ENCODE results near the gene AFF2.

The AFF2 gene

GRCh38 chrX:148500423-148501385, at the start of gene AFF2:
TSS of gene AFF2 (plus strand) at chrX:148500617. CDS start at chrX:148501098, 481 bp downstream.
- DNase-seq (ENCODE audit: extremely low spot score), result peak; percentile 47
- ChIA-PET POLR2A (no interaction called here), CTCF (no interaction called here)
- no peak for TF ChIP-seq FOXM1 (IDR thresholded peaks at IDR 0.05; ENCODE audit: borderline replicate concordance)
- TF ChIP-seq SUZ12 (IDR thresholded peaks at IDR 0.05), result no peak
- TF ChIP-seq BHLHE40 (IDR thresholded peaks at IDR 0.05; ENCODE audit: borderline replicate concordance), result no peak
- TF ChIP-seq LEF1 (IDR thresholded peaks at IDR 0.05; ENCODE audit: borderline replicate concordance), result no peak
- no peak for TF ChIP-seq SP1 (IDR thresholded peaks at IDR 0.05)
- TF ChIP-seq ZNF384 (IDR thresholded peaks at IDR 0.05), result no peak
- no peak for TF ChIP-seq PKNOX1 (IDR thresholded peaks at IDR 0.05)
- TF ChIP-seq L3MBTL2 (conservative IDR thresholded peaks at IDR 0.05), result no peak
- TF ChIP-seq ELF4 (IDR thresholded peaks at IDR 0.05), result no peak
- no peak for TF ChIP-seq CTBP1 (IDR thresholded peaks at IDR 0.05; ENCODE audit: borderline replicate concordance)
- no peak for TF ChIP-seq FOXK2 (IDR thresholded peaks at IDR 0.05)
- no peak for TF ChIP-seq HDGF (IDR thresholded peaks at IDR 0.05; ENCODE audit: borderline replicate concordance)
- no peak for TF ChIP-seq ARNT (IDR thresholded peaks at IDR 0.05)
- no peak for TF ChIP-seq NFRKB (IDR thresholded peaks at IDR 0.05)
- TF ChIP-seq FOXA1 (IDR thresholded peaks at IDR 0.05), result no peak
- TF ChIP-seq TARDBP (IDR thresholded peaks at IDR 0.05), result no peak

DNA sequence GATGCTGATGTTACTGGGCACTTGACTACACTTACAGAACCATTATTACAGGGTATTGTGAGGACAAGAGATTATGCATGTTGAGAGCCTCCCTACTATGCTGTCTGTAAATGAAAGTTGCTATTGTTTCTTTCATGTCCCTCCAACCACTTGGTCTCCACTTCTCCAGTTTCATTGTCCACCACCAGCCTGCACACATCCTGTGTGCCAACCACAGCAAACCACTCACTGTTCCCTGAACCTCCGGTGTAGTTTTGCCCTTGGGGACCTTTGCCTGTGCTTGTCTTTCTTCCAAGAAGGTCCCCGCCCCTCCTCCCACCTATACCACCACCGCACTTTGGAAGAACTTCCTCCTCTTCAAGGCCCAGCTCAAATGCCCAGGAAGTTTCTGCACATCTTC, 43.1 kb upstream of the AFF2 start:
- ChIA-PET POLR2A (no interaction called here), CTCF (no interaction called here)
- no peak for TF ChIP-seq ARNT (IDR thresholded peaks at IDR 0.05)
- TF ChIP-seq NFRKB (IDR thresholded peaks at IDR 0.05), result no peak
- no peak for TF ChIP-seq FOXM1 (IDR thresholded peaks at IDR 0.05; ENCODE audit: borderline replicate concordance)
- no peak for TF ChIP-seq CTBP1 (IDR thresholded peaks at IDR 0.05; ENCODE audit: borderline replicate concordance)
- TF ChIP-seq TARDBP (IDR thresholded peaks at IDR 0.05), result no peak
- no peak for TF ChIP-seq FOXA1 (IDR thresholded peaks at IDR 0.05)
- no peak for TF ChIP-seq ELF4 (IDR thresholded peaks at IDR 0.05)
- no peak for DNase-seq (ENCODE audit: extremely low spot score)

GRCh38 chrX:148459343-148459742, 41.1 kb upstream of the AFF2 start:
- TF ChIP-seq FOXA1 (IDR thresholded peaks at IDR 0.05) (no peak), ARNT (IDR thresholded peaks at IDR 0.05) (no peak), SUZ12 (IDR thresholded peaks at IDR 0.05) (no peak), L3MBTL2 (conservative IDR thresholded peaks at IDR 0.05) (no peak), TARDBP (IDR thresholded peaks at IDR 0.05) (no peak), SP1 (IDR thresholded peaks at IDR 0.05) (no peak), BHLHE40 (IDR thresholded peaks at IDR 0.05; ENCODE audit: borderline replicate concordance) (no peak), FOXM1 (IDR thresholded peaks at IDR 0.05; ENCODE audit: borderline replicate concordance) (no peak), NFRKB (IDR thresholded peaks at IDR 0.05) (no peak), FOXK2 (IDR thresholded peaks at IDR 0.05) (no peak), ELF4 (IDR thresholded peaks at IDR 0.05) (no peak)
- no peak for DNase-seq (ENCODE audit: extremely low spot score)
- POLR2A ChIA-PET, result no interaction called here
- CTCF ChIA-PET, result no interaction called here

GRCh38 chrX:148466292-148466691, 34.1 kb upstream of the AFF2 start:
- TF ChIP-seq CTBP1 (IDR thresholded peaks at IDR 0.05; ENCODE audit: borderline replicate concordance), result no peak
- no peak for TF ChIP-seq LEF1 (IDR thresholded peaks at IDR 0.05; ENCODE audit: borderline replicate concordance)
- no peak for TF ChIP-seq BHLHE40 (IDR thresholded peaks at IDR 0.05; ENCODE audit: borderline replicate concordance)
- TF ChIP-seq TARDBP (IDR thresholded peaks at IDR 0.05), result no peak
- TF ChIP-seq HDGF (IDR thresholded peaks at IDR 0.05; ENCODE audit: borderline replicate concordance), result no peak
- no peak for TF ChIP-seq ELF4 (IDR thresholded peaks at IDR 0.05)
- TF ChIP-seq NFRKB (IDR thresholded peaks at IDR 0.05), result no peak
- TF ChIP-seq L3MBTL2 (conservative IDR thresholded peaks at IDR 0.05), result no peak
- TF ChIP-seq FOXM1 (IDR thresholded peaks at IDR 0.05; ENCODE audit: borderline replicate concordance), result no peak
- no peak for TF ChIP-seq ZNF384 (IDR thresholded peaks at IDR 0.05)
- TF ChIP-seq PKNOX1 (IDR thresholded peaks at IDR 0.05), result no peak
- TF ChIP-seq FOXA1 (IDR thresholded peaks at IDR 0.05), result no peak
- no peak for TF ChIP-seq SP1 (IDR thresholded peaks at IDR 0.05)
- TF ChIP-seq SUZ12 (IDR thresholded peaks at IDR 0.05), result no peak
- no peak for TF ChIP-seq FOXK2 (IDR thresholded peaks at IDR 0.05)
- no peak for TF ChIP-seq ARNT (IDR thresholded peaks at IDR 0.05)
- ChIA-PET CTCF (no interaction called here), POLR2A (no interaction called here)
- DNase-seq (ENCODE audit: extremely low spot score), result no peak

DNA sequence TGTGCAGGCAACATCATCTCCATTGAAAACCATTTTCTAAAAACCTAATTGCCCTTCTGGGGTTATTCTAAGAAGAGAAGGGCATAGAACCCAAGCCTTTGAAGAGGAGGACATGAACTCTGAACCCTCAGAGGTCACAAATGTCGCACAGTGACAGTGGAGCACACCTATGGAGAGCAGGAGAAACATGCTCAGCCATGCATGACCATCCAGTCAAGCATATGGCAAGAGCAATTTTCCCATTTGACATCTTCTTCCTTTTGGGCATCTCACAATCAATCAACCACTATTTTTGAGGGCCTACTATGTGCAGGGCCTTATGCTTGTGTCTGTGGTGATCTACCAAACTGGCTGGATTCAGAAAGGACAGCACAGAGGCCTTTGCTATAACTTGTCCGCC, 30.1 kb upstream of the AFF2 start:
- no peak for TF ChIP-seq LEF1 (IDR thresholded peaks at IDR 0.05; ENCODE audit: borderline replicate concordance)
- no peak for TF ChIP-seq ZNF384 (IDR thresholded peaks at IDR 0.05)
- TF ChIP-seq SP1 (IDR thresholded peaks at IDR 0.05), result no peak
- POLR2A ChIA-PET, result no interaction called here
- DNase-seq (ENCODE audit: extremely low spot score), result no peak
- CTCF ChIA-PET, result no interaction called here

GRCh38 chrX:148474030-148474429, 26.4 kb upstream of the AFF2 start:
- ChIA-PET POLR2A (no interaction called here), CTCF (no interaction called here)
- TF ChIP-seq SP1 (IDR thresholded peaks at IDR 0.05) (no peak), FOXA1 (IDR thresholded peaks at IDR 0.05) (no peak), LEF1 (IDR thresholded peaks at IDR 0.05; ENCODE audit: borderline replicate concordance) (no peak), PKNOX1 (IDR thresholded peaks at IDR 0.05) (no peak), FOXK2 (IDR thresholded peaks at IDR 0.05) (no peak), ARNT (IDR thresholded peaks at IDR 0.05) (no peak), ZNF384 (IDR thresholded peaks at IDR 0.05) (no peak), FOXM1 (IDR thresholded peaks at IDR 0.05; ENCODE audit: borderline replicate concordance) (no peak), BHLHE40 (IDR thresholded peaks at IDR 0.05; ENCODE audit: borderline replicate concordance) (no peak), L3MBTL2 (conservative IDR thresholded peaks at IDR 0.05) (no peak), ELF4 (IDR thresholded peaks at IDR 0.05) (no peak), HDGF (IDR thresholded peaks at IDR 0.05; ENCODE audit: borderline replicate concordance) (no peak), CTBP1 (IDR thresholded peaks at IDR 0.05; ENCODE audit: borderline replicate concordance) (no peak), TARDBP (IDR thresholded peaks at IDR 0.05) (no peak), SUZ12 (IDR thresholded peaks at IDR 0.05) (no peak), NFRKB (IDR thresholded peaks at IDR 0.05) (no peak)
- DNase-seq (ENCODE audit: extremely low spot score), result no peak
